Inflammatory macrophage (primary cell): ENCODE results near the gene TIE1.
"Not testable (repeated sequence)": the region's sequence is repeated elsewhere in the genome, so short reads cannot be mapped to it uniquely, and the experiment has no call there.

Experiments used
- DNase-seq, 2 donors: peaks; one replicate each; pipeline ENCODE4 v3.0.0-alpha.2; 2020 to 2022

Gene TIE1

DNA sequence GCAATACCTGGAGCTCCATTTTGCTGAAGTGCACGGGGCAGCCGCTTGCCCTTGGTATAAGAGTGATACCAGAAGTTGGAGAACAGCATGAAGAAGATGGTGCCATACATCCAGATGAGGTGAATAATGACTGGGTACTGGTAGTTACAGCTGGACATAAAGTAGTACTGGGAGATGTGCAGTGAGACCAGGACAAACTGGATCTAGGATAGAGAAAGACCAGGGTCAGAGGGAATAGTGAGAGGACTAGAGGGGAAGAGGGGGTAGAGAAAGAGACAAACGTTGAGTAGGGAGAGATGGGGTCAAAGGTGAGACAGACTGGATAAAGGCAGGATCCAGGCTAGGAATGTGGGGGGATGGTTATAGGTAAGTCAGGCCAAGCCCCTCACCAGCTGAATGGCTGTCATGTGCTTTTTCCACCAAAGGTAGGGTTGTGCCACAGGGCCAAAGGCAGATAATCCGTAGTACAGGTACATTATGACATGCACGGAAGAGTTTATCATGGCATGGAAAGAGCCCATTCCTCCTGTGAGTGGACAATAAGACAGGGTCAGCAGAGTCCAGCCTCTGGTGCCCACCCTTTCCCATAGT lies 63.2 kb downstream of the TIE1 start:
- no peak for DNase-seq

DNA sequence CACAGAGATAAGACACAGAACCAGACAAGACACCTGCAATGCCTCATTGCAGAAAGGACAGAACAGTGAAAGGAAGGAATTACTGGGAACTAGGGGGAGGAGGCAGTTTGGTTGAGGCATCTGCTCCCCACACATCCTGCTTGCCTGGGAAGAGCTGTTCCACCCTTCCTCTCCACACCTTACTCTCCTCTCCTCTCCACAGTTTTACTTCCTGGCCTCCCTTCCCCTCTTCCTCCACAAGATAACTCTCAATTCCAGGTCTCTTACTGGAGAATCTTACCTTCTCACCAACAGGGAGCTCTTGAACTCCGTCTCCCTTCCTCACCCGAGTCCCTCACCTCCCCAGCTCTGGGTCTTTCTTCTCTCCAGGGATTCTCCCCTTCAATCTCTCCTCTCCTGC lies 64.9 kb downstream of the TIE1 start:
- DNase-seq: no peak

DNA sequence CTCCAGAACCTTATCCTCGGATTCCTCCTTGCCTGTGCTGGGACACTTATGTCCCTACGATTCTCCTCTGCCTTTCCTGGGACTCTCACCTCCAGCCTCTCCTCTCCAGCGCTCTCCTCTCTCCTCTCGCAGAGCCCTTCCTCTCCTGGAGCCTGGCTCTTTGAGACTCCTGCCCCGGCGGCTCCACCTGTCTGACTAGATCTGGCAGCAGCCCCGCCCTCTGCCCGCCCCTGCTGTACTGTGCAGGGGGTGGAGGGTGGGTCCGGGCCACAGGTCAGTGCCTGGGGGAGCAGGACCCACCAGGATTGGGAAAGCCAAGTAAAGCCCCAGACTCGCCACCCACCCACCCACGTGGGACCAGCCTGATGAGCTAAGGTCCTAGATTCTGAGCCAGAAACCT lies 65.4 kb downstream of the TIE1 start:
- no peak for DNase-seq

DNA sequence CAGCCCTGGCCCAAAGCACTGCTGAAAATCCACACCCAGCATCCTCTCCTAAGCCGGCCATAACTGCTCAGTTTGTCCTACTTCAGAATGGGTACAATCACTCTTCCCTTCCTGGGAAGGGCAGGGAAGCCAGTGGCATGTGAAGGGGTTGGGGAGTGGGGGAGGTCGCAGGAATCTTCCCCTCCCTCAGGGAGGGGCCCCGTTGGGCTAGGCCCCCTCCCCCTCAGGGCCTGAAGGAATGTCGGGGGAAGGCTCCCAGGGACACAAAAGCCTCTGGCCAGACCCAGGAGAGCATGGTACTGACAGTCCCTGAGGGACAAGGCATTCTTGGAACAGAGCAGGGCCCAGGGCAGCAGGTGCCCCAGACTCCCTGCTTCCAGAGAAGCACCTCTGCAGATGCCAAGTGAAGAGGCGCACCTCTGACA lies 65.8 kb downstream of the TIE1 start:
- DNase-seq: no peak

DNA sequence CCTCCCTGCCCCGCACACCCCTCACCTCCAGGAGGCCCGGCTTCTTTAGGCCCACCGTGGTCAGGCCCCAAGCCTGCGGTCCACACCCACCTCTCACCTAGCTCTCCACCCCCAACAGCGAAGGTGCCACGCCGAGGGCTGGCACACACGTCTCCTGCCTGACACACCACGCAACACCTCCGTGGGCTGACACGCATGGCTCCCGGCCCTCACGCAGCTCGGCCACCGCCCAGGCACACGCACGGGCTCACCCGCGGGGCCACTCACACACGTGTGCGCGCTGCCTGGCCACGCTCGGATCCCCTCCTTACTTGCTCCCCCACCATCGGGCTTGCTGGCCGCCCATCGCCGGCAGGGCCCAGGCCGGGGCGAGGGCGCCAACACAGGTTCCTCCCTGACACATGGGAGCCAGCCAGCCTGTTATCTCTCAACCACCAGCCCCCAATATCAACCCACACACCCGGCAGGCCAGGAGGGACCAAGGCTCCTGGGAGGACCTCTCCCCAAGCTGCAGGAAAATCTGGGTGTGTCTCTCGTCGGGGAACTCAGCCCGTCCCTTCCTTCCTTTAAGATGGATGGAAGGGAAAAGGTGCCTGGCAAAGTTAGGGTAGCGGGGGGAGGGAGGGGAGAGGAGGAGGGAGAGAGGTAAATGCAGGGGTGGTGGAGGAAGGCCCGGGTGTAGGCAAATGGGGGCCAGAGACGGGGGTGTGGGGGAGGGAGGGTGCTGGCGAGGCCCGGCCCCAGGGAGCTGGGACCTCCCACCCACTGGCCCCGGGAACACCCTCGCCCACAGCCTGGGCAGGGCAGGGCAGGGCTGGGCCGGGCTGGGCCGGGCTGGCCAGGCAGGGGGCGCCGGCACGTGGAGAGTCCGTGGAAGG lies 66.5 kb downstream of the TIE1 start:
- peak in 1 of 2 donors; percentile 27 for DNase-seq

DNA sequence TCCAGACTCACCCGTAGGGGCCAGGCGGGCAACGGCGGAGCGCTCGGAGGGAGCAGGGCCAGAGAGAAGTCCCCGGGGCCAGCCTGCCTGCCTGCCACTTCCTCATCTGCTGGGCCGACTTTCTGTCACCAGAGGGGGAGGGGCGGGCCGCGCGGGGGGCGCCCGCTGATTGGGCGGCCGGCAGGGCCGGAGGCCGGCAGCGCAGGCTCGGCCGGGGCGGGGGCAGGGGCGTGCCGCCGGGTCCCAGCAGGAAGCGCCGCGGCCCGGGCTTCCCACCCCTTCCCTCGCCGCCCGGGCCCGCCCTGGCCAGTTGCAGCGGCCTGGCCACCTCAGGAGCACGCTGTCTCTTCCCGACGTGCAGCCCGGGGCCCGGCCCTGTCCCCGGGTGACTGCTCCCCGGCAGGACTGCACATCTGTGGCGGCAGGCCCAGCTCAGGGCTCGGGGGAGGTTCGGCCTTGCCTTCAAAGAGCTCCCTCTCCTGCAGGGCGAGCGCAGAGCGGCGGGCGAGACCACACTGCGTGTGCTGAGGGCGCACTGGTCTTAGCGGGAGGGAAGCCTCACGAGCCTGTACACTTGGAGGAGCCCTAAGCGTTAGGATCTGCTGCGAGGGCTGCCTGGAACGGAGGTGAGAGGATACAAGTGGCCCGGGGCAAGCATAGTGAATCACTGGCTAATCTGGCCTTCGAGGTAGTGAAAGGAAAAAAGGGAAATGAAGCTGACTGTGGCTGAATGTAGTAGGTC lies 67.3 kb downstream of the TIE1 start, which contains the start of gene ELOVL1:
Gene ELOVL1, minus strand, starts transcription at position 108 of the 742 bp plus-strand sequence. CDS start 2,402 bp downstream, outside the sequence.
- peak; percentile 95 to 97 for DNase-seq

DNA sequence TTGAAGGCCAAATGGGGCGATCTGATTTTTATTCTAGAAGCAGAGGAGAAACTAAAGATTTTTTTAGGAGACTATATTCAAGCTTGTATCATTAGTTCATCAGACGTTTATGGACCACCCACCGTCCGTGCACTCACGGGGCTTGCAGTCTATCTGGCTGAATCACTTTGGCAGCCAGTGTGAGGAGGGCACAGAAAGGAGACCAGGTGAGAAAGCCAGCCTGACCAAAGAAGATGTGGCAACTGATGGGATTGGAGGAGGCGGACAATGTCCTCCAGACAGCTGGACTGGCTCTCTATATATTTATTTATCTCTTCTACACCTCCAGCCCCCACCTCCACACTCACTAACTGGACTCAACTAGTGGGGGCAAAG lies 67.9 kb downstream of the TIE1 start:
- no peak for DNase-seq

DNA sequence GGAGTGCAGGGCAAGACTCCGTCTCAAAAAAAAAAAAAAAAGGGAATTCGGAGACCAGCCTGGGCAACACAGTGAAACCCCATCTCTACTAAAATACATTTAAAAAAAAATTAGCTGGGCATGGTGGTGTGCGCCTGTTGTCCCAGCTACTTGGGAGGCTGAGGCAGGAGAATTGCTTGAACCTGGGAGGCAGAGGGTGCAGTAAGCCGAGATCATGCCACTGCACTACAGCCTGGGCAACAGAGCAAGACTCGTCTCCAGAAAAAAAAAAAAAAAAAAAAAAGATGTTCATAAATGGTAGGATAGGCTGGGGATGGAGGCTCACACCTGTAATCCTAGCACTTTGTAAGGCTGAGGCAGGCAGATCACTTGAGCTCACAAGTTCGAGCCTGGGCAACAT lies 69.0 kb downstream of the TIE1 start:
- not testable (repeated sequence) for DNase-seq

DNA sequence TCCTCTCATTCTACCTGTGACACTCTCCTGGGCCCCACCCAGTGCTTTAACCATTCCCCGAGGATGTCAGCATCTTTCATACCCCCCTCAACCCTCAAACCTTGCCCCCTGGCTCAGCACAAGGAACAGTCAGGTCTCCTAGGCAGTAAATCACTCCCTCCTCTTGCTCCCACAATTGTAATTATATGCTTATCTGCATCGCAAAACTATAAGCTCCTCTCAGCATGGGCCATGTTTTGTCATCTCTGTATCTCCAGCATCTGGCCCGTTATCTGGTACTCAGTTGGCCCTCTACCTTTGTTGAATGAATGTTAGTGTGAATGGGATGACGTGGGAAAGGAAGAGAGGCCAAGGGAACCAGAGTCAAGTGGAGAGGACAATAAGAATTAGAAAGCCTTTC lies 69.8 kb downstream of the TIE1 start:
- no peak for DNase-seq

DNA sequence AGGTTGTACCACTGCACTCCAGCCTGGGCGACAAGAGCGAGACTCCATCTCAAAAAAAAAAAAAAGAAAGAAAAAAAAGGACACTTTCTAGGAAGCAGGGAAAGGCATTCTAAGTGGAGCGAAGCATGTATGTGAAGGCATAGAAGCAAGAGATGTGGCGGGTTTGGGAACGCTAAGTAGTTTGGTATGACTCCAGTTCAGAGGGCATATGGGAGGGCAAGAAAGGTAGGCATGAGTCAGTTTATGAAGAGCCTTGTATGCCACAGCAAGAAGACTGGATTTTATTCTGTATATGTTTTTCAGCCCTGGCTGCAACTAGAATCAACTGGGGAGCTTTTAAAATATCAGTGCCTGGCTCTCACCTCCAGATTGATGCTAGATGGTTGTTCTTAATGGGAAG lies 71.4 kb downstream of the TIE1 start:
- no peak for DNase-seq
